RPMI8226 (cell line): ENCODE results near the gene WNT10A.
"Not testable (repeated sequence)": the region's sequence is repeated elsewhere in the genome, so short reads cannot be mapped to it uniquely, and the experiment has no call there.

Source experiments
- DNase-seq: peaks from one replicate; pipeline ENCODE4 v3.0.0-alpha.2; 2015

The WNT10A gene

GRCh38 chr2:218895326-218895725 is 14.7 kb downstream of the WNT10A start:
- no peak for DNase-seq

- peak; percentile 40 for DNase-seq
Measured at GRCh38 chr2:218895759-218896500, 15.3 kb downstream of the WNT10A start.

DNA sequence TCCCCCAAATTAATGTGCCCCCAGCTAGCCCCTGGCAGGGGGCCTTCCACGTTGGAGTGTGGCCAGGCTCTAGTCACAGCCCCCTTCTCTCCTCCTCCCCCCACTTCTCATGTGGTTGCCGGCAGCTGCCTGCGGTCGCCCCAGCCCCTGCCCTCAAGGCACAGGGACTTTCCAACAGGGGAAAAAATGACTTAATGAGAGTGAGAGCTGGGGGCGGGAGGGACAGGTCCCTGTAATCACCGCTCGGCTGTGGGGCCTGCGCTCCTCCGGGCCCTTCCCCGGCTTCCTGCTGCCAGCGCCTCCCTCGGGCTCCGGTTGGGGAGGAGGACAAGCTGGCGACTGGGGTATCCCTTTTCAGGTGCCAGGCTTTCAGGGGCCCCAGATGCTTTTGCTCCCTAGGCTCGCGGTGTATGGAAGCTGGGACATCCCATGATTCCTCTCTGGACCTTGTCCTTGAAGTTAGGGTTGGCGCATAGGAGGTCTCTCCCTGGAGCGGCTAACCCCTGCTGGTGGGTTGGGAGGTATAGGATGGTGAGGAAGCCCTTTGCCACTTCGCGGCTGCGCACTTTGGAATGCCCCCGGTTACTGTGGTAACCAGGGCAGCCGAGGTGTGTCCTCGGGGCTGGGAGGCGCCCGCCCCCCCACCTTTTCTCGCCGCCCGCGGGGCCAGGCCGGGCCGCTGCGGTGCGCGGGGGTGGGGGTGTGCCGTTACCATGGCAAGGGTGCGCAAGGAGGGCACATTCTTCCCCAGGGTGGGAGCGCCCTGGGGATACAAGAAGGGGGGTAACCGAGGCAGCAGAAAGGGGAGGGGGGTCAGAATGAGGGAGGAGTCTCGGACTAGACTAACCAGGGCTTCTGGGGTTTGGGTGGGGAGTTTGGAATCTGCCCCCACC is 16.1 kb downstream of the WNT10A start:
- peak; percentile 75 for DNase-seq

DNA sequence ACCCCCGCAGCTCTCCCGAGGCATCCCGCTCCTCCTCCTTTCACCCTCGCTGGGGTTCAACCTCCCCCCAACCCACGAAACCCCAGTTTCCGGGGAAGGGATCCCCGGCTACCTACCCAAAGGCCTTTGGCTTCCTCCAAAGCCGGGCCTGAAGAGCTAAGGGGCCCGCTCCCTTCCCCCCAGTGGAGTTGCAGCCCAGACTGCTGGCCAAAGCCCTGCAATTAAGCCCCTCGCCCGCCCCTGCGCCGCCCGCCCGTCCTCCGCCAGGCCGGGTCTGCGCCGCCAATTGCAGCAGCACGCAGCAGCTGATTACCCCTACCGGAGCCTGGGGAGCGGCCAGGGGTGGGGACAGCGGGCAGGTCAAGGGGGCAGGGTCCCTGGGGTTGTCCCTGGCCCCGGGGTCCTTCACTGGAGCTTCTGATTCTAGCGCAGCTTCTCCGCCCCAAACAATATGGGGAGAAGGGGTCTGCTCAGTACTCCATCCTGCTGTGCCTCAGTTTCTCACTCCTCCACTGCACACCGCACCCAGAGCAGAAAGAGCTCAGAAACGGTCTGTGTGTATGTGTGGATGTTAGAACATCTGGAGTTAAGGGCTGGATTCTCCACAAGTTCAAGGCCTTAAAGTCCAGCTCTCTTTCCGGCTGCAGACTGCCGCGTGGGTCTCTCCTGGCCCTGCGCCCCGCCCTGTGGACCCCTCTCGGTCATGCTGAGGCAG is 16.9 kb downstream of the WNT10A start:
- DNase-seq: no peak

DNA sequence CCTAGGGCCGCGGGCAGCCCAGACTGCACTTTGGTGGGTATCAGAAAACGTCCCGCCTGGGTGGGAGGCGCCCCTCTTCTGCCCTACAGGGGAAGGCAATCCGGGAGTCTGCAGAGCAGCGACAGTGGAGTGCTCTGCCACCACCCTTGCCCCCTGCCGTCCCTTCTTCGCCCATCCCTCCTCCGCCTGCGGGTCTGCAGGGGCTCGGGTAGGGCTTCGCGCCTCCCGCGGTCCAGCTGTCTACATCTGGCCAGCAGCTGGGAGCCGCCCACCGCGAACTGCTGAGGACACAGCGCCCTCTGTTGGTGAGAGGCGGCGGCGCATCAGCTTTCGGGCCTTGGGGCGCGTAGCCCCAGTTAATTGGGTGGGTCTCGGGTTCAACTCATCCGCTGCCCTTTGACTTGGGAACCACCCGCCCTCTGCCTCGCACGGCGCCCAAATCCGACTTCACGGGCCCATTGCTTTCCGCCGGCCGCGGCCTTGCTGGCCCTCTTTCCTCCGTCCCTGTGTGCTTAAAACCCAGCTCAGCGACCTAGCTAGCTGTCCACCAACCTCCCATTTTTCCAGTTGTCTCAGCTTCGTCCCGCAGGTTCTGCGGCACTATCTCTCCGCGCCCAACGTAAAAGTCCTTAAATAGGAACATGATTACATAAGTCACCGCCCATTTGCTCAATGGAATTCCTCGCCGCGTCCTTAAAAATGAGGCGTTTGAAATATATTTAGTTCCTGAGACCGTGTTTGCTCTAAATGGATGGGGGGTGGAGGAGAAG is 17.6 kb downstream of the WNT10A start:
- DNase-seq: peak; percentile 64

DNA sequence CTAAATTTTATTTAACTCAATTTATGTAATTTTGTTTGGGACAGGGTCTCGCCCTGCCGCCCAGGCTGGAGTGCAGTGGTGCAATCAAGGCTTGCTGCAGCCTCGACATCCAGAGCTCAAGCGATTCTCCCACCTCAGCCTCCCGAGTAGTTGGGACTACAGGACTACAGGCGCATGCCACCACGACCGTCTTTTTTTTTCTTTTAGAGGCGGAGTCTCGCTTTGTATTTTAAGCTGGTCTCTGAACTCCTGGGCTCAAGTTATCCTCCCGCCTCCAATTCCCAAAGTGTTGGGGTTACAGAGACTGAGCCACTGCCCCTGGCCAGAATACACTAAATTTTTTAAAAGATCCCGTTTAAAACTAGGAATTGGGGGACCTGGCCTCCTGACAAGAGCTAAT is 18.5 kb downstream of the WNT10A start:
- no peak for DNase-seq

DNA sequence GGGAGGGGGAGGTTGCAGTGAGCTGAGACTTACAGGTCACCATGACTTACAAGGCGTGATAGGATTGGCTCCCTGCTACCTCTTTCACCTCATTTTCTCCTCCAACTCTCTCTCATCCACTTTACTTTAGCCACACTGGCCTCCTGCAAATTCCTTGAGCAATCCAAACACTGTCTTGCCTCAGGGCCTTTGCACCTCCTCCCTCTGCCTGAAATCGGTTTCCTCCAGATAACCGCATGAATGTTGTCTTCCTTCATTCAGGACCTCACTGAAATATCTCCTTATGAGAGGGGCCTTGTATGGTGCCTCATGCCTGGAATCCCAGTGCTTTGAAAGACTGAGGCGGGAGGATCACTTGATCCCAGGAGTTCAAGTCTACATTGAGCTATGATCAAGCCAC is 21.8 kb downstream of the WNT10A start:
- DNase-seq: no peak

GRCh38 chr2:218904176-218904575 is 23.5 kb downstream of the WNT10A start:
- no peak for DNase-seq

DNA sequence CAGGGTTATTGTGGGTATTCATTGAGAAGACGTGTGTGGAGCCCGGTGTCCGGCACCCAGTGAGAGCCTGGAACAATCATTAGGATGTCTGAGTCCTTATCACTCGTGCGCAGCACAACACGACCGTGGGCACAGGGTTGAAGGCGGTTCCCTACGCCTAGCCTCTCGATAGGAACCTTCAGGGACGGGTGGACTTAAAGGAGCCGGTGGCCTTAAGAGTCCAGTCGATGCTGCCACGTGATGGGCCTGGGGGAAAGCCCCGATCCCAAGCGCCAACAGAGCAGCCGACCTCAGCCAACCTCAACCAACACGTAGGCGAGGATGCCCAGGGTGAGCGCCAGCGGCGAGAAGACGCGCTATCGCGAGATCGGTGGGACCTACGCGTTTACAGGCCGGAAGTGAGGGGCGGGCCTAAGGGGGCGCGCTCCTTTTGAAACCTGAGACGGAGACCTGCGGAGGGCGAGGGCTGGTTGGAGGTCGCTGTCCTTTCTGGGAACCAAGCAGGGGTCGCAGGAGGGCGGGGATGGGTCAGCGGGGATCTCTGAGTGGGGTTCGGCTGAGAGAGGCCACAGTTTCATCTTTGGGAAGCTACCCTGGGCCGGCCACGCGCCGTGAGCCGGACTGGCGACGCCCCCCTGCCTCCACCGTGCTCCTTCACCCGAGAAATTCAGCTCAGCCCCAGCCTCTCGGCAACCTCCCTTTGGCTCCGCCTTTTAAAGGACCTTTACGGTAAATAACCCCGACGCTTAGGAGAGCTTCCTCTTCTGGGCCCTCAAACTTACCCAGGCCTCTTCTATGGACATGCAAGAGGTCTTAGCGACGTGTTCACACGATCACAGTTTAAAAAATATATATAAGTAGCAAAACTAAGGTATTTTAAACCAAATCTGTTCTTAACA is 28.3 kb downstream of the WNT10A start:
- peak; percentile 88 for DNase-seq

DNA sequence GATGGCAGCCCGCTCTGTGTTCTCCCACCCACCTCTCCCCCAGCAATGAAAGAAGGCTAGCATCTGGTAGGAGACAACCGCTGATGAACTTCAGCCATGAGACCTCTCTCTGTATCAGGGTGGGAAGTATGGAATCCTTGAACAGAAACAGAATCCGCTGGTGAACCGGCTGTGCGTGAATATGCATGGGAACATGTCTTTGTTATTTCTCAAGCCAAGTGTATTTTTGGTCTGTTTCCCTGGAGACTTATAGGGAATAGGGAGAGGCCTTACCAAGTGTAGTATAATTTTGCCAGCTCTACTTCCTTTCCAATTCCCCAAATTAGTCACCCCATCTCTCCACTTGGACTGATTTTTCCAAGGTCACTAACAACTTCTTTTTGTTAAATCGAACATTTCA is 30.1 kb downstream of the WNT10A start:
- DNase-seq: no peak

DNA sequence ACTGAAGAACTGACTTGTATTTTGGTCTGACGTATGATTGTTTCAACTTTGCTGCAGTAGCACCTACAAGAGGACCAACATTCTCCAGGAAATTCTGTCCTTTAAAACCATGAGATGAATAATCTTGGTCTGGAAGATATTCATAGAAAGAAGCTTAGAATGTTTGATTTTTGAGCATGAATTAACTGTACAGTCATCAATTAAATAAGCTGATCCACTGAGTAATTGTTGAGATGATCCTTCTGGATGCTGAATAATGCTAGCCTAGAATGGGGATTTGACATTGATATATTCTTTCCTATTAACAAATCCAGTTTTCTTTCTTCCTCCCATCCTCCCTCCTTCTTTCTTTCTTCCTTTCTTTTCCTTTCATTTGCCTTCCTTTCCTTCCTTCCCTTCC is 39.9 kb downstream of the WNT10A start:
- no peak for DNase-seq

GRCh38 chr2:218924757-218925156 is 44.1 kb downstream of the WNT10A start:
- DNase-seq: no peak

GRCh38 chr2:218925434-218925833 is 44.8 kb downstream of the WNT10A start:
- no peak for DNase-seq

DNA sequence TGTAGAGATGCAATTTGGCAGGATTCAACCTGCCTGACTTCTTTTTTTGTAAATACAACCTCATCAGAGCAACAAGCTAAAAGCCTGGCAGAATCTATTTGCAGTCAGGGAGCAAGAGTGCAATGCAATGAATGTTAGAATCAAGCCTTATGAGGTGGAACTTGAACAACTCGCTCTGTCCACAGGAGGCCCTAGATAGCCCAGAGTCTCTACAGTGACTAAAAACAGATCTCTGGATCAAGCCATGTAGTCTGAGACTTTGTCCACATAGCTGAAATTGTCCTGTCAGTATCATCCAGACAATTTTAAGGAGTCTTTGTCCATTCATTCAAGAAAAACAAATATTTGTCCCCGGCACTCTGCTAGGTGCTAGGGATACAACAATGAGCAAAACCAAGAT is 46.8 kb downstream of the WNT10A start:
- DNase-seq: no peak

- DNase-seq: no peak
Measured at GRCh38 chr2:218927876-218928275, 47.2 kb downstream of the WNT10A start.

DNA sequence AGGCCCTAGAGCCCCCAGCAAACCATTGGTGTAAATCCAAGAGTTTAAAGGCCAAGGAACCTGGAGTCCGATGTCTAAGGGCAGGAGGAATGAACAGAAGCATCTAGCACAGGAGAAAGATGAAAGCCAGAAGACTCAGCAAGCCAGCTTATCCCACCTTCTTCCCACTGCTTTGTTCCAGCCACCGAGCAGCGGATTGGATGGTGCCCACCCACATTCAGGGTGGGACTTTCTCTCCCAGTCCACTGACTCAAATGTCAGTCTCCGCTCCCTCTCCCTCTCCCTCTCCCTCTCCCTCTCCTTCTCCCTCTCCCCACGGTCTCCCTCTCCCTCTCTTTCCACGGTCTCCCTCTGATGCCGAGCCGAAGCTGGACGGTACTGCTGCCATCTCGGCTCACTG is 49.8 kb downstream of the WNT10A start:
- DNase-seq: not testable (repeated sequence)

DNA sequence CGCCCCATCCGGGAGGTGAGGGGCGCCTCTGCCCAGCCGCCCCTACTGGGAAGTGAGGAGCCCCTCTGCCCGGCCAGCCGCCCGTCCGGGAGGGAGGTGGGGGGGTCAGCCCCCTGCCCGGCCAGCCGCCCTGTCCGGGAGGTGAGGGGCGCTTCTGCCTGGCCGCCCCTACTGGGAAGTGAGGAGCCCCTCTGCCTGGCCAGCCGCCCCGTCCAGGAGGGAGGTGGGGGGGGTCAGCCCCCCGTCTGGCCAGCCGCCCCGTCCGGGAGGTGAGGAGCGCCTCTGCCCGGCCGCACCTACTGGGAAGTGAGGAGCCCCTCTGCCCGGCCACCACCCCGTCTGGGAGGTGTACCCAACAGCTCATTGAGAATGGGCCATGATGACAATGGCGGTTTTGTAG is 51.1 kb downstream of the WNT10A start:
- not testable (repeated sequence) for DNase-seq
